A549 treated with Mapracorat at 1 μM for 4 hours (cell line): ENCODE results near the gene C12orf42. TPM values are rescaled to one million over a fixed set of nuclear protein-coding genes. Genes with fewer than 3 reads are reported as not detected.

ENCODE experiments used
- total RNA-seq: library from RNA; stranded (reverse); fragments of 200-300 nt; extraction: Qiagen RNA extraction; gene quantifications from 5 replicates; pipeline ENCODE4 v1.2.3, GENCODE V29; 2022

The C12orf42 gene
- total RNA-seq, result not detected in 5 replicates

DNA sequence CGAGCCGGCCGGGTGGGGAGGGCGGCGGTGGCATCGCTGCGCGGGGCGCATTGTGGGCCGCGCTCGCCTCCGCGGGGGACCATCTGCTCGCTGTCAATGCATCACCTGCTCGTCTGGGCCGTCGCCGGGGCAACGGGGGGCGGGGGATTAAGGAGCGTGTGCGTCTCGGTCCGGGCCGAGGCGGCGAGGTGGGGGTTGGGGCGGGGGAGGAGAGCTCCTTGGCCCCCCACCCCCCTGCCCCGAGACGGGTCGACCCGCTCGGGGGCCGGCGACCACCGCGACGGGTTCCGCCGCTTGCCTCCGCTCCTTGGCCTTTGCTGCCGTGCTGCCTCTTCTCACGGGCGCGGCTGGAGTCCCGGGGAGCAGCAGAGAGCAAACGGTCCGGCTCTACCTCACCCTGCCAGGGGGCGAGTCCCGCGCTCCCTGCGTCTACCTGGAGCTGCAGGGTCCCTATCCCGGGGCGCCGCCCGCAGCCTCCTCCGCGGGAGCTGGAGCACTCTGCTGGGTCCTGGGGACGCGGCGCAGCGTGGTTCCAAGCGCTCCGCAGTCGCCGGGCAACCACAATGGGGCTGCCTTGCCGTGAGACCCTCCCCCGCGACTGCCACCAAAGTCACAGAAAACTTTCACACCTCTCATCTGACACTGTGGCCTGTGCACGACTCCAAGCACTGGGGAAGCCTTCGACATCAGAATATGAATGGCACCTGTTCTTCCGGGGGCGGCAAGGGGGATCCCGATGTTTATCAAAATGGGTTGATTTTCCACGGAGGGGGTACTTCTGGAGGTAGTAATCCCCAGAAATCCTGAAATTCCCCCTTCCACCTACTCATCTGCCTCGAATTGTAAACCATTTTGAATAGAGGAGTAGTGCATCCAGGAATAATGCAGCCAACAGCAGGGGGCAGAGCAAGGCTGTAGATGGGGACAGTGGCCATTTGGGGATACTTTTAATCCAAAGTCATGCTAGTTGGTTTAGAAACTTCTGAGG, at the start of gene C12orf42:
Gene C12orf42, minus strand, starts transcription at position 500 of the 988 bp plus-strand sequence. CDS start 17,542 bp downstream, outside the sequence.

Other genes starting within 250 kb of the C12orf42 start
- gene STAB2, start 91.3 kb upstream of the C12orf42 start, total RNA-seq, result not detected in 5 replicates